ENCODE results near the gene VIPR2. TPM values are rescaled to one million over a fixed set of nuclear protein-coding genes. Genes with fewer than 3 reads are reported as not detected.

Gene VIPR2
- total and polyA plus RNA-seq, 9 donors: 6.7 to 11.3 (median 8.6) TPM

DNA sequence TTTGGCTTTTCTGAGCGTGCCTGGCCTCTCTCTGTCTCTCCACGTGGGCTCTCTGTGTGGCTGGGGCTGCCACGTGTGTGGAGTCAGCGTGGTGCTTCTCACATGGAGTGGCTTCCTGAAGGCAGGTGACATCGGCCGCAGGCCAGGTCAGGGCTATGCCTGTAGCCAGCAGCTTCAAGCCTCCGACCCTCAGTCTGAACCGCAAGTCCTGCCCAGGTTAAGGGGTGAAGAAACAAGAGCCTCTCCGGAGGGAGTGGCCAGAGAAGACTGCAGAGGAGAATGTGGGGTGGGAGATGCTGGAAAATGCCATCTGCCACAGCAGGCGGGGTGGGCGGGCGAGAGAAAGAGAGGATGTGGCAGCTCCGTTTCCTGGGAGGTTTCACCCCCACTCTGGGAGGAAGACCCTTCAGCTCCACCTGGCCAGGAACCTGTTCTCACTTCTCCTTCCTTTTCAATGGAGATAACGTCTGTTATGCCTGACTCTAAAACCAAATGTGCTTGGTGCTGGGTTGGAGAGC is 14.3 kb upstream of the VIPR2 start:
- Histone ChIP-seq H3K4me1 (ENCODE audit: control insufficient read depth, insufficient read depth, low read length) (no peaks in the 10 kb centered on the region), H3K4me3 (ENCODE audit: low read length) (no peak overlapping the region), H3K36me3 (ENCODE audit: control insufficient read depth, insufficient read depth, low read length) (no peaks in the 10 kb centered on the region), H3K27me3 (ENCODE audit: control insufficient read depth, insufficient read depth, low read length) (peaks cover 4% of the 10 kb centered on the region), H3K9me3 (replicated peaks; ENCODE audit: control insufficient read depth, low read depth, low read length) (no peaks in the 10 kb centered on the region), H3K27ac (ENCODE audit: low read length) (no peak overlapping the region)
- DNase-seq: no peak
- WGBS (ENCODE audit: insufficient coverage): 80% methylated on average over 9 of the region's 14 CpGs

DNA sequence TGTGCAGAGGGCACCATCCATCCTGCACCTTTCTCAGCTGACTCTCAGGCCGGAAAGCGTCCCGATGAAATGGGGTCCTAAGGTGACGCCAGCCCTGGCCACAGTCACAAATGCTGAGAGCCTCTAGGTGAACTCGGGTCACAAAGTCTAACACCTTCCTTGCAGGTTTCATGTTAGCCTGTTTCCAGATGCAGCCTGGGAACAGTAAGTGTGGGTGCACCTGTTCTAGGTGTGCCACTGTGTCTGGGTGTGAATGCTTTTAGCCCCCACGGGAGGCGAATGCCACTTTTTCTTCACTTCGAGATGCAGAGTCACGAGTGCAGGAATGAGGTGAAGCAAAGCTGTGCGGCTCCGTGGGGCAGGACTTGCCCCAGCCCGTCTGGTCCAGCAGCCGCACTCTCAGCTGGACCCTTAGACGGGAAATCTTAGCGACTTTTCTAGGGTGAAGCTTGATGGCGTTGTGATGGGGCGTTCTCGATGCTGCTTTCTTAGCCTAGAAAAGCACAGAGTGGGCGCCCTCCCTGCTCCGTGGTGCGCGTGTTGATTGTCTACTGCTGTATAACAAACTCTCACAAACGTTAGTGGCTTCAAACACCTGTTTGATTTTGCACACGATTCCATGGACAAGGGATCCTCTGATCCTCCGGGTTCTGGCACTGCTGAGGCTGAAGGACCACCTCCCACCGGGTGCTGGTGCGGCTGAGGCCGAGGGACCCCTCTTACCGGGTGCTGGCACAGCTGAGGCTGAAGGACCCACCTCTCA is 13.6 kb upstream of the VIPR2 start:
- Histone ChIP-seq H3K4me1 (ENCODE audit: control insufficient read depth, insufficient read depth, low read length) (no peaks in the 10 kb centered on the region), H3K4me3 (ENCODE audit: low read length) (no peak overlapping the region), H3K9me3 (replicated peaks; ENCODE audit: control insufficient read depth, low read depth, low read length) (no peaks in the 10 kb centered on the region), H3K36me3 (ENCODE audit: control insufficient read depth, insufficient read depth, low read length) (no peaks in the 10 kb centered on the region), H3K27ac (ENCODE audit: low read length) (no peak overlapping the region), H3K27me3 (ENCODE audit: control insufficient read depth, insufficient read depth, low read length) (peaks cover 6% of the 10 kb centered on the region)
- DNase-seq: no peak
- 91% methylated on average over 28 of the region's 29 CpGs for whole genome bisulfite sequencing (ENCODE audit: insufficient coverage)

DNA sequence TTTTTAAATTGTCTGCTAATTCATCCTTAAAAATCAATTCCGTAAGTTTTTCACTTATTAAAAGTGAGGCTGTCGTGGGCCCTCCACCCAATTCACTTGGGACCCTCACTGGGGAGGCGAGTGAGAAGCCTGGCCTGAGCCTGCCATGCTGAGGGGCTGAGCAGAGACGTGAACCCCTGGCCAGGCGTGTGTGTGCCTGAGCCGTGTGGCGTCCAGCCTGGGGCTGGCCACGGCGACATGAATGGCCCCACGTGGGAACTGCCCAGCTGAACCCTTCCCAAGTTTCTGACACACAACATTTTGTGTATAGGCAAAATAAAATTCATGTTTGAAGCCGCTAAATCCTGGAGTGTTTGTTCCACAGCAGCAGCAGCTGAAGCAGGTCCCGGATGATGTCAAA is 13.0 kb upstream of the VIPR2 start:
- WGBS (ENCODE audit: insufficient coverage): 80% methylated on average over 10 of the region's 12 CpGs
- no peak overlapping the region for H3K27ac ChIP-seq (ENCODE audit: low read length)
- no peaks in the 10 kb centered on the region for H3K36me3 ChIP-seq (ENCODE audit: control insufficient read depth, insufficient read depth, low read length)
- no peak for DNase-seq
- H3K4me1 ChIP-seq (ENCODE audit: control insufficient read depth, insufficient read depth, low read length): no peaks in the 10 kb centered on the region
- peaks cover 6% of the 10 kb centered on the region for H3K27me3 ChIP-seq (ENCODE audit: control insufficient read depth, insufficient read depth, low read length)
- H3K4me3 ChIP-seq (ENCODE audit: low read length): no peak overlapping the region
- no peaks in the 10 kb centered on the region for H3K9me3 ChIP-seq (replicated peaks; ENCODE audit: control insufficient read depth, low read depth, low read length)

DNA sequence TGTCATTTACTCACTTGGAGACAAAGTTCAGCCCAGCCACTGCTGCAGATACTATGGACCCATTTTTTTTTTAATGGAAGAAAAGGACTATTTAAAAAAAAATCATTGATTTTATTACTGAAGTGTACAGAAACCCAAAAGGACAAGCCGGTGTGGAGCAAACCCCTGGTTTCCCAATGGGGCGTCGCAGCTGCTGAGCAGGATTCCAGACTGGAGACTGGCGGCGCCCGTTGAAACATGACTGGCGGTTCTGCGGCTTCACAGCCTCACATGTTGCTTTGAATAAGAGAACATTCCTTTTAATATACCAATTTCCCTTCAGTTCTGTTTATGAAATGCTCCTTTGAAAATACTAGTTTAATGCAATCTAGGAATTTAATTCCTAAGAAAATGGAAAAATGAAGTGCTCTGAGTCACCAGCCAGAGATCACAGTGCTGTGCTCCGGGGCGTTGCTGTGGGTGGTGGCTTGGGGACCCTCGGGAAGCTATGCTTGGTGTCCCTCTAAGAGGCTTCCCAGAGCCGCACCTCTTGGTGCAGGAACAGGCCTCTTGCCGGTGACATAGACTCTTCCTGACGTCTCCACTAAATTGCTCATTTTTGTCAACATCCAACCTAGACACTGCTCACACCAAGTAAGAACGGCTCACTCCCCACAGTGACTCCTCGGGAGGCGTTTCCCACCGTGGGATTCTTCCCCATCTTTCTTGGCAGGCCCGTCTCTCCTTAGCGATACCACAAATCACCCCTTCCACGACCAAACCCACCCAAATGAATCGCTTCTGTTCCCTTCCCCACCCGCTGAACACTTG is 12.0 kb upstream of the VIPR2 start:
- 95% methylated on average over 12 of the region's 23 CpGs for WGBS (ENCODE audit: insufficient coverage)
- Histone ChIP-seq H3K36me3 (ENCODE audit: control insufficient read depth, insufficient read depth, low read length) (no peaks in the 10 kb centered on the region), H3K27ac (ENCODE audit: low read length) (no peak overlapping the region), H3K9me3 (replicated peaks; ENCODE audit: control insufficient read depth, low read depth, low read length) (no peaks in the 10 kb centered on the region), H3K4me3 (ENCODE audit: low read length) (no peak overlapping the region), H3K27me3 (ENCODE audit: control insufficient read depth, insufficient read depth, low read length) (peaks cover 6% of the 10 kb centered on the region), H3K4me1 (ENCODE audit: control insufficient read depth, insufficient read depth, low read length) (no peaks in the 10 kb centered on the region)
- no peak for DNase-seq

DNA sequence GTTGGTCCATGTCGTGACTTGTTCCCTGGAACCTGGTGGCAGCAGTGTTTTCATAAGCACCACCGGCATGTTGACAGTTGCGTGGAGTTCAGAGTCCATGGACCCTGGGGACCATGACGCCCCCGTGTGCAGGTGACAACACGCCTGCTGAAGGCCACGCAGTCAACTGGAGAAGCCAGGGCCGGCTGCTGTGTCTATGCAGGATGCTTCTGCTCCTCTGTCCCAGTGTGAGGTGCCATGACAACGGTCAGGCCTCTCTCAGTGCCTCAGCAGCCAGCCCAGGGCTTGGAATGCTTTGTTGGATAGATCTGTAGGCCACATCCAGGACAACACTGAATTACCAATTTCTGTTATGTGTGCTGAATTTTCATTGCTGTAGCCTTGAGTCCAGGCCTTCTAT is 10.7 kb upstream of the VIPR2 start:
- no peak overlapping the region for H3K27ac ChIP-seq (ENCODE audit: low read length)
- peaks cover 6% of the 10 kb centered on the region for H3K27me3 ChIP-seq (ENCODE audit: control insufficient read depth, insufficient read depth, low read length)
- no peak for DNase-seq
- 77% methylated on average over 9 of the region's 9 CpGs for WGBS (ENCODE audit: insufficient coverage)
- no peaks in the 10 kb centered on the region for H3K4me1 ChIP-seq (ENCODE audit: control insufficient read depth, insufficient read depth, low read length)
- H3K9me3 ChIP-seq (replicated peaks; ENCODE audit: control insufficient read depth, low read depth, low read length): no peaks in the 10 kb centered on the region
- no peaks in the 10 kb centered on the region for H3K36me3 ChIP-seq (ENCODE audit: control insufficient read depth, insufficient read depth, low read length)
- no peak overlapping the region for H3K4me3 ChIP-seq (ENCODE audit: low read length)

DNA sequence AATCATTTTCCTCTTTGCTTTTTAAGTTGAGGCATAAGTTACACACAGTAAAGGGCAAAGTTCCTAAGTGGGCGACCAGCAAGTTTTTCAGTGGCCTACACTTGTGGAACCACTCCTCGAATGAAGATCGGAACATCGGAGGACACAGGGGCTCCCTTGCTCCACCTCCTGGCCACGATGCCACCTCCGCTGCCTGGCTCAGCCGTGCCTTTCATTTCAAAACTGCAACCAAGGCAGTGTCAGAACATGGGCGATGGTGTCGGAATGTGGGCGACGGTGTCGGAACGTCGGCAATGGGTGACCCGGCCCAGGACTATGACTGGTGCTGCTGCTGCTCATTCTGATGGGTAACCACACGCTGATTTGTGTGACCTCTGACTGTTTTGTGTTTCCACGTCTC is 9.6 kb upstream of the VIPR2 start:
- Histone ChIP-seq H3K27me3 (ENCODE audit: control insufficient read depth, insufficient read depth, low read length) (peaks cover 6% of the 10 kb centered on the region), H3K4me3 (ENCODE audit: low read length) (no peak overlapping the region), H3K9me3 (replicated peaks; ENCODE audit: control insufficient read depth, low read depth, low read length) (no peaks in the 10 kb centered on the region), H3K27ac (ENCODE audit: low read length) (no peak overlapping the region), H3K36me3 (ENCODE audit: control insufficient read depth, insufficient read depth, low read length) (no peaks in the 10 kb centered on the region), H3K4me1 (ENCODE audit: control insufficient read depth, insufficient read depth, low read length) (peaks cover 3% of the 10 kb centered on the region)
- 91% methylated on average over 17 of the region's 17 CpGs for WGBS (ENCODE audit: insufficient coverage)
- DNase-seq: no peak

DNA sequence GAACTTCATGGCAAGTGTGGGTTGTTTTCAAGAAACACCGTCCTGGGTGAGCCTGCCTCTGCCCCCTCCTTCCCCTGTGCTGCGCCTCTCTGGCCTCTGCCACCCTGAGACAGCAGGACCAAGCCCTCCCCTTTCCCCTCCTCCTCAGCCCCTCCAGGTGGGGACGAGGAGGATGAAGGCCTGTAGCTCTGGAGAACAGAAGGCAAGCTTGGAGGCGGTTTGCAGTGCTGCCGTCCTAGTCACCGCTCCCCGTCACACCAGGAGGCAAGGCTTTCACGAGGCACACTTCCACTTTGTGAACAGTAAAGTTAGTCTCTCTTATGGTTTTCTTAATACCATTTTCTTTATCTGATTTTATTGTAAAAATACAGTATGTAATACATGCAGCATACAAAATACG is 8.8 kb upstream of the VIPR2 start:
- DNase-seq: no peak
- Histone ChIP-seq H3K4me1 (ENCODE audit: control insufficient read depth, insufficient read depth, low read length) (peaks cover 3% of the 10 kb centered on the region), H3K36me3 (ENCODE audit: control insufficient read depth, insufficient read depth, low read length) (no peaks in the 10 kb centered on the region), H3K27me3 (ENCODE audit: control insufficient read depth, insufficient read depth, low read length) (peaks cover 6% of the 10 kb centered on the region), H3K9me3 (replicated peaks; ENCODE audit: control insufficient read depth, low read depth, low read length) (no peaks in the 10 kb centered on the region), H3K27ac (ENCODE audit: low read length) (no peak overlapping the region), H3K4me3 (ENCODE audit: low read length) (no peak overlapping the region)
- WGBS (ENCODE audit: insufficient coverage): no CpG with 5 or more reads among the region's 9 CpGs

DNA sequence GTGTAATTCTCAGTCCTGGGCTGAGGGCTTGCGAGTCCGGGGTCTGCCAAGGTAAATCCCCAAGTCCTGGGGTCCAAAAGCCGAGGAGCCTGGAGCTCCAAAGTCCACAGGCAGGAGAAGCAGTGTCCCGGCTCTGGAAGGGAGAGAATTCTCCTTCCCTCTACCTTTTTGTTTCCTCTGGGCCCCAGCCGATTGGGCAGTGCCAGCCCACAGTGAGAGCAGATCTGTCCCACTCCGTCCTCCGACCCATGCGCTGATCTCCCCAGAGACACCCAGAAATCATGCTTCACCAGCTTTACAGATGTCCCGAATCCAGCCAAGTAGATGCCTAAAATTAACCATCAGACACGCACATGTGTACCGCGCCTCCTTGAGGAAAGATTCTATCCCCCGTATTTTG is 8.1 kb upstream of the VIPR2 start:
- Histone ChIP-seq H3K27me3 (ENCODE audit: control insufficient read depth, insufficient read depth, low read length) (peaks cover 2% of the 10 kb centered on the region), H3K27ac (ENCODE audit: low read length) (no peak overlapping the region), H3K36me3 (ENCODE audit: control insufficient read depth, insufficient read depth, low read length) (no peaks in the 10 kb centered on the region), H3K4me1 (ENCODE audit: control insufficient read depth, insufficient read depth, low read length) (peaks cover 3% of the 10 kb centered on the region), H3K4me3 (ENCODE audit: low read length) (no peak overlapping the region), H3K9me3 (replicated peaks; ENCODE audit: control insufficient read depth, low read depth, low read length) (no peaks in the 10 kb centered on the region)
- no peak for DNase-seq
- WGBS (ENCODE audit: insufficient coverage): 89% methylated on average over 9 of the region's 13 CpGs

DNA sequence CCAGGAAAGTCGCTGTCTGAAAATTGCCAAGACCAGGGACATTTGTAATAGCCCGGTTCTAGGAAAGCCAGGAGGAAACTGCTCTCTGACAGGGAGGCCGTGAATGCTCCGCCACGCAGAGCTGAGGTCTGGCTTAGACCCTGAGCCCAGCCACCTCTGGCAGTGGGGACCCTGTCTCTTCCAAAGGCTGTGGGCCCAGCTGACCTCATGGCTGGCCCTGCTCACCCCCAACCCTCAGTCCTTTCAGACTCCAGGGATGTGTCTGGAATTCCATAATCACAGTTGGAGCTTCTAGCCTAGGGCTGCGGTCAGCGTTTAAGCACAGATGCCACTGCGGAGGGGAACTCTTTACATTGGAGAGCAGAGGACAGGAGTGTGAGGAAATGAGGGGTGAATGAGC is 6.6 kb upstream of the VIPR2 start:
- 66% methylated on average over 8 of the region's 8 CpGs for WGBS (ENCODE audit: insufficient coverage)
- Histone ChIP-seq H3K36me3 (ENCODE audit: control insufficient read depth, insufficient read depth, low read length) (no peaks in the 10 kb centered on the region), H3K4me3 (ENCODE audit: low read length) (no peak overlapping the region), H3K4me1 (ENCODE audit: control insufficient read depth, insufficient read depth, low read length) (peaks cover 3% of the 10 kb centered on the region), H3K27ac (ENCODE audit: low read length) (no peak overlapping the region), H3K9me3 (replicated peaks; ENCODE audit: control insufficient read depth, low read depth, low read length) (no peaks in the 10 kb centered on the region), H3K27me3 (ENCODE audit: control insufficient read depth, insufficient read depth, low read length) (peaks cover 2% of the 10 kb centered on the region)
- no peak for DNase-seq

DNA sequence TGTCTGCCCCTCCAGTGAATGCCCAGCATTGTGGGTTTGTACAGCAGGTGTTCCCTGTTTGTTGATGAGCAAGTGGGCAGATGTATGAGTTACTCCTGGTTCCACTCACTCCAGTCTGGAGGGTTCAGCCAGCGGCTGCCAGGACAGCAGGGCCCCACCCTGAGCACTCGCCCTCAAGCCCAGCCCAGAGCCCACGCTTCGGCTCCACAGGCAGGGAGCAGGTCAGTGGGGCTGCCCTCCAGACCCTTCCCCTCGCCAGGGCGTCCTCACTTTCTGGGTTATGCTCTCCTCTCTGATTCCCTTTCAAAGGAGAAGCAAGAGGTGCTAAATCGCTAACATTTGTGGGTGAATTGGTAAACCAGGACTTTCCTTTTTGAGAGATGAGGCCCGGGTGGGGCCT is 4.8 kb upstream of the VIPR2 start:
- DNase-seq: no peak
- Histone ChIP-seq H3K36me3 (ENCODE audit: control insufficient read depth, insufficient read depth, low read length) (no peaks in the 10 kb centered on the region), H3K9me3 (replicated peaks; ENCODE audit: control insufficient read depth, low read depth, low read length) (no peaks in the 10 kb centered on the region), H3K27me3 (ENCODE audit: control insufficient read depth, insufficient read depth, low read length) (peaks cover 7% of the 10 kb centered on the region), H3K4me3 (ENCODE audit: low read length) (no peak overlapping the region), H3K27ac (ENCODE audit: low read length) (no peak overlapping the region), H3K4me1 (ENCODE audit: control insufficient read depth, insufficient read depth, low read length) (peaks cover 6% of the 10 kb centered on the region)
- 87% methylated on average over 5 of the region's 8 CpGs for WGBS (ENCODE audit: insufficient coverage)

Data from muscle of leg (tissue), 11 donors.